Fibroblast of lung (primary cell): ENCODE results near the gene VPS50. TPM values are rescaled to one million over a fixed set of nuclear protein-coding genes. Genes with fewer than 3 reads are reported as not detected.

Experiments
- DNase-seq, 2 donors: peaks; one replicate each; pipeline versions ENCODE4 v3.0.0 to v3.0.0-alpha.2; 2010; ENCODE audit warnings: low read depth in 2 of 2
- H2AFZ ChIP-seq: 2 replicates; pipeline ENCODE4 v1.5.1; 2012; ENCODE audit warnings: low read length, control low read depth, inconsistent platforms
- H3K27ac ChIP-seq: 2 replicates; pipeline ENCODE4 v1.5.1; 2011; ENCODE audit warnings: low read length, control low read depth; ENCODE audit not compliant: insufficient read depth
- H3K27me3 ChIP-seq: 2 replicates; pipeline ENCODE4 v1.5.1; 2011; ENCODE audit warnings: mild to moderate bottlenecking, low read length; ENCODE audit not compliant: control insufficient read depth, insufficient read depth
- H3K36me3 ChIP-seq: 2 replicates; pipeline ENCODE4 v1.5.1; 2011; ENCODE audit warnings: low read length; ENCODE audit not compliant: control insufficient read depth, insufficient read depth
- H3K4me1 ChIP-seq: 2 replicates; pipeline ENCODE4 v1.5.1; 2011; ENCODE audit warnings: low read length; ENCODE audit not compliant: control insufficient read depth, insufficient read depth; ENCODE audit errors: extremely low read depth
- H3K4me2 ChIP-seq: 2 replicates; pipeline ENCODE4 v1.5.1; 2011; ENCODE audit warnings: low read length, control low read depth; ENCODE audit not compliant: insufficient read depth; ENCODE audit errors: extremely low read depth
- H3K4me3 ChIP-seq, 4 experiments: fragments of 200-600 bp in 1 of 4; sonication (generic) in 1 of 4; replicated peaks in 1 of 4; 2 replicates each; pipeline ENCODE4 v1.5.1; 2011 to 2016; ENCODE audit warnings: low read length in 4 of 4, low read depth in 3 of 4, mild to moderate bottlenecking in 3 of 4, control low read depth in 2 of 4, inconsistent platforms in 1 of 4, mixed read lengths in 1 of 4; ENCODE audit not compliant: insufficient read depth in 1 of 4; ENCODE audit errors: control extremely low read depth in 1 of 4
- H3K79me2 ChIP-seq: 2 replicates; pipeline ENCODE4 v1.5.1; 2012; ENCODE audit warnings: mild to moderate bottlenecking, low read length, inconsistent platforms; ENCODE audit not compliant: control insufficient read depth, insufficient read depth
- H3K9ac ChIP-seq: 2 replicates; pipeline ENCODE4 v1.5.1; 2011; ENCODE audit warnings: mild to moderate bottlenecking, low read length, control low read depth; ENCODE audit not compliant: insufficient read depth
- H3K9me3 ChIP-seq: 2 replicates; pipeline ENCODE4 v1.5.1; 2012; ENCODE audit warnings: low read depth, low read length; ENCODE audit not compliant: control insufficient read depth, insufficient read depth
- H4K20me1 ChIP-seq: 2 replicates; pipeline ENCODE4 v1.5.1; 2011; ENCODE audit warnings: low read length; ENCODE audit not compliant: control insufficient read depth, insufficient read depth; ENCODE audit errors: extremely low read depth
- EZH2 ChIP-seq: IDR thresholded peaks from 2 replicates; pipeline ENCODE4 v1.5.1; 2012; ENCODE audit warnings: low read length, control low read depth, mild to moderate bottlenecking; ENCODE audit errors: missing control alignments
- polyA plus RNA-seq, 2 donors: library from polyadenylated mRNA; depleted of rRNA in 1 of 2; stranded (reverse) in 1 of 2; unstranded in 1 of 2; fragments of >200 nt; gene quantifications; 2 replicates each; pipeline ENCODE4 v1.2.1, GENCODE V29; 2011 to 2012; ENCODE audit warnings: missing spikeins in 1 of 2
- total RNA-seq: library from RNA; depleted of rRNA; stranded (reverse); fragments of >200 nt; gene quantifications from 2 replicates; pipeline ENCODE4 v1.2.1, GENCODE V29; 2014
- TF ChIP-seq, protein P1 (sequence below), 2 donors: IDR thresholded peaks in 1 of 2; conservative IDR thresholded peaks in 1 of 2; 1 replicate in 1 of 2; 2 replicates in 1 of 2; pipeline ENCODE4 v1.5.1; 2011 to 2012; ENCODE audit warnings: low read length in 2 of 2, control low read depth in 1 of 2, inconsistent platforms in 1 of 2, low read depth in 1 of 2, mild to moderate bottlenecking in 1 of 2

The VPS50 gene
- total and polyA plus RNA-seq, 2 donors (not counting 1 experiment from before 2014, with no cell fraction given), result 16.1 to 46.4 TPM

DNA sequence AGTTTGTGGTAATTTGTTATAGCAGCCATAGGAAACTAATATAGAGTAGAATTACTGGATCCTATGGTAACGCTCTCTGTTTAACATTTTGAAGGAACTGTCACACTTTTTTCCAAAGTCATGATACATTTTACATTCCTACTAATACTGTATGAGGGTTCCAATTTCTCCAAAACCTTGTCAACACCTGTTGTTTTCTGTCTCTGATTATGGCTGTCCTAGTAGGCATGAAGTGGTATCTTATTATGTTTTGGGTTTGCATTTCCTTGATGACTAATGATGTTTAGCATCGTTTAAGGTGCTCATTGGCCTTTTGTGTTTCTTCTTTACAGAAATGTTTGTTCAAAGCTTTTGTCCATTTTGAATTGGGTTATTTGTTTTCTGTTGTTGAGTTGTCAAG lies 69.6 kb downstream of the VPS50 start:
- TF ChIP-seq, protein P1, sequence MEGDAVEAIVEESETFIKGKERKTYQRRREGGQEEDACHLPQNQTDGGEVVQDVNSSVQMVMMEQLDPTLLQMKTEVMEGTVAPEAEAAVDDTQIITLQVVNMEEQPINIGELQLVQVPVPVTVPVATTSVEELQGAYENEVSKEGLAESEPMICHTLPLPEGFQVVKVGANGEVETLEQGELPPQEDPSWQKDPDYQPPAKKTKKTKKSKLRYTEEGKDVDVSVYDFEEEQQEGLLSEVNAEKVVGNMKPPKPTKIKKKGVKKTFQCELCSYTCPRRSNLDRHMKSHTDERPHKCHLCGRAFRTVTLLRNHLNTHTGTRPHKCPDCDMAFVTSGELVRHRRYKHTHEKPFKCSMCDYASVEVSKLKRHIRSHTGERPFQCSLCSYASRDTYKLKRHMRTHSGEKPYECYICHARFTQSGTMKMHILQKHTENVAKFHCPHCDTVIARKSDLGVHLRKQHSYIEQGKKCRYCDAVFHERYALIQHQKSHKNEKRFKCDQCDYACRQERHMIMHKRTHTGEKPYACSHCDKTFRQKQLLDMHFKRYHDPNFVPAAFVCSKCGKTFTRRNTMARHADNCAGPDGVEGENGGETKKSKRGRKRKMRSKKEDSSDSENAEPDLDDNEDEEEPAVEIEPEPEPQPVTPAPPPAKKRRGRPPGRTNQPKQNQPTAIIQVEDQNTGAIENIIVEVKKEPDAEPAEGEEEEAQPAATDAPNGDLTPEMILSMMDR (conservative IDR thresholded peaks at IDR 0.05 in 1 of 2, IDR thresholded peaks at IDR 0.05 in 1 of 2; ENCODE audit: low read depth in 1 of 2, low read length in 2 of 2), result no peak
- TF ChIP-seq EZH2, result no peak
- no peak for DNase-seq
- Histone ChIP-seq H3K4me2 (no peak overlapping the region), H3K79me2 (no peaks in the 10 kb centered on the region), H2AFZ (no peak overlapping the region), H3K4me3 (no peak overlapping the region), H4K20me1 (no peaks in the 10 kb centered on the region), H3K27ac (no peak overlapping the region), H3K27me3 (no peaks in the 10 kb centered on the region), H3K9me3 (no peaks in the 10 kb centered on the region), H3K36me3 (no peaks in the 10 kb centered on the region), H3K9ac (no peak overlapping the region), H3K4me1 (no peaks in the 10 kb centered on the region)

DNA sequence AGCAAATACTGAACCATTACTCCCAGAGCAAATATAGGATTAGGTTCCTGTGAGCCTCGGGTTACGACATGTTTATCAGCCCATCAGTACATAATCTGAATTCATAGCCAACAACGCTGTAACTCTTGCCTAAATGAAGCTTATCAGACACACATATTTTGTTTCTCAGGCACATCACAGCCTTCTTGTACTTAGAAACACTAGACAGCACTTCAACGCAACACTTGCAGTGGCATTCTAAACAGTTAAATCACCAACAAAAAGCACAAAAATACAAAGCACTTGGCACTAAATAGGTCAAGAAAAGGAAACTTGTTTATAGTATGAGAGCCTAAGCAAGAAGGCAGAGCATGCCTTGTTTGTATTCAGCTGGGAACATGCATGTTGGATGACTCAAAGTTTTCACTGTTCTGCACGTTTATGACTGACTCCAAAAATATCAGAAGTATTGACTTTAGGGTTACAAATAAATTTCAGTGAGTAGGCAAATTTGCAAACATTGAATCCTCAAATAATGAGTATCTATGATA lies 75.0 kb downstream of the VPS50 start:
- H3K4me1 ChIP-seq, result peaks cover 4% of the 10 kb centered on the region
- peak; percentile 73 to 75 for DNase-seq
- H3K9me3 ChIP-seq, result no peaks in the 10 kb centered on the region
- no peaks in the 10 kb centered on the region for H4K20me1 ChIP-seq
- H3K4me3 ChIP-seq, result no peak overlapping the region
- H3K4me2 ChIP-seq, result peak overlapping the region; percentile 70
- TF ChIP-seq, protein P1 (conservative IDR thresholded peaks at IDR 0.05 in 1 of 2, IDR thresholded peaks at IDR 0.05 in 1 of 2; ENCODE audit: low read depth in 1 of 2, low read length in 2 of 2), result no peak
- TF ChIP-seq EZH2, result no peak
- H3K27ac ChIP-seq, result peak overlapping the region; percentile 8
- H3K9ac ChIP-seq, result no peak overlapping the region
- no peaks in the 10 kb centered on the region for H3K36me3 ChIP-seq
- no peaks in the 10 kb centered on the region for H3K27me3 ChIP-seq
- no peaks in the 10 kb centered on the region for H3K79me2 ChIP-seq
- no peak overlapping the region for H2AFZ ChIP-seq

DNA sequence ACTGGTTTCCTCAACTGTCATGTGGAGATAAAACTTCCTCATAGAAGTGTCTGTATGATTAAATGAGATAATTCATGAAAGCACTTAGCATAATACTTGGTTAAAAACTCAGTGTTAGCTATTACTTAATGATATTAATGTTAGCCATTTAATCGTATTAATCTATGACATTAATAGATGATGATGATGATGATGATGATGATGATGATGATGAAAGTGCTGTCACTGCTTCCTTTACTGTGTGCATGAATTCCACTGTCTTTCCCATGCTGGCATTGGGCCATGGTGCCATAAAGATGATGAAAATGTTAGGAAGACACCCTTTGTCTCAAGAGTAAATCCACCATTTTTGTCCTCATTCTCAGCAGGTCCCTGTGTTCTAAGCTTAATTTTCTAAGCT lies 75.8 kb downstream of the VPS50 start:
- H3K27me3 ChIP-seq, result no peaks in the 10 kb centered on the region
- H3K9me3 ChIP-seq, result no peaks in the 10 kb centered on the region
- no peak for TF ChIP-seq EZH2
- TF ChIP-seq, protein P1 (conservative IDR thresholded peaks at IDR 0.05 in 1 of 2, IDR thresholded peaks at IDR 0.05 in 1 of 2; ENCODE audit: low read depth in 1 of 2, low read length in 2 of 2), result no peak
- no peak overlapping the region for H3K4me3 ChIP-seq
- no peaks in the 10 kb centered on the region for H3K79me2 ChIP-seq
- peaks cover 4% of the 10 kb centered on the region for H3K4me1 ChIP-seq
- DNase-seq, result no peak
- H3K4me2 ChIP-seq, result no peak overlapping the region
- no peaks in the 10 kb centered on the region for H4K20me1 ChIP-seq
- no peaks in the 10 kb centered on the region for H3K36me3 ChIP-seq
- peak overlapping the region; percentile 35 for H3K27ac ChIP-seq
- H3K9ac ChIP-seq, result no peak overlapping the region
- H2AFZ ChIP-seq, result no peak overlapping the region
